IPS-11a (cell line): ENCODE measurements around the gene SPDYE11.
A peak's percentile ranks its signal among the peaks of the same experiment; 100 is the strongest.
"Not testable (repeated sequence)": the region's sequence is repeated elsewhere in the genome, so short reads cannot be mapped to it uniquely, and the experiment has no call there.

Experiments used
- H3K4me3 ChIP-seq: one replicate; pipeline ENCODE4 v1.5.1; 2013; ENCODE audit warnings: low read depth, low read length, control low read depth

SPDYE11 gene

GRCh38 chr7:73057811-73058210, at the start of gene SPDYE11:
Gene SPDYE11 (minus strand): TSS chr7:73057911. CDS start chr7:73056111, 1,800 bp downstream.
- not testable (repeated sequence) for H3K4me3 ChIP-seq

DNA sequence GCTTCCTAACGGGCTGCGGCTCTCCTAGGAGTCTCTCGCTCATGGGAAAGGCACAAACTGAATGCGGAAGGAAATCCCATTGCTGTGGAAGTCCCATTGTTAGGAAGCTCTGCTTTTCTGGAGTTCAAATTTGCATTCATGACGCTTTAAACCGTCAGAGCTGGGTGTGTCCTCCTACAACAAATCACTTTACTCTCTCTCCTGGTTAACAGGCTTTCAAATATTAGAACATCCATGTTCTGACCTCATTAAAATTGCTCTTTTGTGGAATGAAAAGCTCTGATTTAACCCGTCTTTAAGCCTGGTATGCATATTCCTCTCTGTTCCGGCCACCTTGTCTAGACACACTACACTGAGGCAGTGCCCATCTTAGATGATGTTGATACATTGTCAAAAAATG, 28.2 kb upstream of the SPDYE11 start, which contains the start of gene SPDYE9:
Gene SPDYE9, minus strand, starts transcription at position 101 of the 400 bp plus-strand sequence. CDS start 1,800 bp downstream, outside the sequence.
- H3K4me3 ChIP-seq, result not testable (repeated sequence)

DNA sequence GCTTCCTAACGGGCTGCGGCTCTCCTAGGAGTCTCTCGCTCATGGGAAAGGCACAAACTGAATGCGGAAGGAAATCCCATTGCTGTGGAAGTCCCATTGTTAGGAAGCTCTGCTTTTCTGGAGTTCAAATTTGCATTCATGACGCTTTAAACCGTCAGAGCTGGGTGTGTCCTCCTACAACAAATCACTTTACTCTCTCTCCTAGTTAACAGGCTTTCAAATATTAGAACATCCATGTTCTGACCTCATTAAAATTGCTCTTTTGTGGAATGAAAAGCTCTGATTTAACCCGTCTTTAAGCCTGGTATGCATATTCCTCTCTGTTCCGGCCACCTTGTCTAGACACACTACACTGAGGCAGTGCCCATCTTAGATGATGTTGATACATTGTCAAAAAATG, 28.0 kb downstream of the SPDYE11 start, which contains the start of gene SPDYE8:
Gene SPDYE8, minus strand, starts transcription at position 101 of the 400 bp plus-strand sequence. CDS start 1,800 bp downstream, outside the sequence.
- H3K4me3 ChIP-seq, result not testable (repeated sequence)

DNA sequence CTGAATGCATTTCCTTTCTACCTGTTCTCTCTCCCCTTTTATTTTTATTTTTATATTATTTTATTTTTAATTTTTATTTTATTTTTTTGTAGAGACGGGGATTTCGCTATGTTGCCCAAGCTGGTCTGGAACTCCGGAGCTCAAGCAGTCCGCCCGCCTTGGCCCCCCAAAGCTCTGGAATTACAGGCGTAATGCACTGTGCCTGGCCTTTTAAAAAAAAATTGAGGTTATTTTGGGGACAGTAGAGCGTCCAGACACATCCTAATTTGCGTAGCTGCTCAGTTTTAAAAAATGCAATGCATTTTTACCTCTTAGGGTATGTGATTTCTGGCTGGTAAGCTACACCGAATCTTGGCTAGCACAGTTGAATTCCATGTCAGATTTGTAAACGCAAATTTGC, 51.2 kb downstream of the SPDYE11 start:
- not testable (repeated sequence) for H3K4me3 ChIP-seq

DNA sequence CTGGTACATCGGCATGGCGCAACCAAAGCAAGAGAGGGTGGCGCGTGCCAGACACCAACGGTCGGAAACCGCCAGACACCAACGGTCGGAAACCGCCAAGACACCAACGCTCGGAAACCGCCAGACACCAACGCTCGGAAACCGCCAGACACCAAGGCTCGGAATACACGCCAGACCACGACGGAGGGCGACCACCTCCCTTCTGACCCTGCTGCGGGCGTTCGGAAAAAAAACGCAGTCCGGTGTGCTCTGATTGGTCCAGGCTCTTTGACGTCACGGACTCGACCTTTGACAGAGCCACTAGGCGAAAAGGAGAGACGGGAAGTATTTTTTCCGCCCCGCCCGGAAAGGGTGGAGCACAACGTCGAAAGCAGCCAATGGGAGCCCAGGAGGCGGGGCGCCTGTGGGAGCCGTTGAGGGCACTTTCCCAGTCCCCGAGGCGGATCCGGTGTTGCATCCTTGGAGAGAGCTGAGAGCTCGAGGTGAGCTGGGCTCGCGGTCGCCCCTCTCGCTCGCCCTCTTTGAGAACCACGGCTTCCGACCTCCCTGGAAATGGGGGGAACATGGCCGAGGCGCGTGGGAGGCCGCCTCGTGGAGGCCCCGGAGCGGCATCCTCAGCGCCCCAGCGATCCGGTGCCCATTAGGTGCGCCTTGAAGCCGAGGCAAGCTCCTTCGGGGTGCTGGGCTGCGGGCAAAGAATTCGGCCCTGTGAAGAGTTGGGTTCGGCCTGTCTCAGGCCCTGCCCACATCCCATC, 51.8 kb downstream of the SPDYE11 start:
- peak overlapping the region; percentile 51 for H3K4me3 ChIP-seq

DNA sequence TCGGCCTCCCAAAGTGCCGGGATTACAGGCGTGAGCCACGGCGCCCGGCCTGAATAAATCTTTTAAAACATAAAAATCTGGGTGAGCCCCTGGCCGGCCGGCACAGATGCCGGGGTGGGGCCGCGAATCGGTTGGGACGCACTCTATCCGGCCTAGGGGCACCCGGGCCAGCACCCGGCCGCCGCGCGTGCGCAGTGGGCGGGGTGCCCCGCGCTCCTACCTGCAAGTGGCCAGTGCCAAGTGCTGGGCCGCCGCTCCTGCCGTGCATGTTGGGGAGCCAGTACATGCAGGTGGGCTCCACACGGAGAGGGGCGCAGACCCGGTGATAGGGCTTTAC, 52.4 kb downstream of the SPDYE11 start:
- H3K4me3 ChIP-seq, result peak overlapping the region; percentile 51

DNA sequence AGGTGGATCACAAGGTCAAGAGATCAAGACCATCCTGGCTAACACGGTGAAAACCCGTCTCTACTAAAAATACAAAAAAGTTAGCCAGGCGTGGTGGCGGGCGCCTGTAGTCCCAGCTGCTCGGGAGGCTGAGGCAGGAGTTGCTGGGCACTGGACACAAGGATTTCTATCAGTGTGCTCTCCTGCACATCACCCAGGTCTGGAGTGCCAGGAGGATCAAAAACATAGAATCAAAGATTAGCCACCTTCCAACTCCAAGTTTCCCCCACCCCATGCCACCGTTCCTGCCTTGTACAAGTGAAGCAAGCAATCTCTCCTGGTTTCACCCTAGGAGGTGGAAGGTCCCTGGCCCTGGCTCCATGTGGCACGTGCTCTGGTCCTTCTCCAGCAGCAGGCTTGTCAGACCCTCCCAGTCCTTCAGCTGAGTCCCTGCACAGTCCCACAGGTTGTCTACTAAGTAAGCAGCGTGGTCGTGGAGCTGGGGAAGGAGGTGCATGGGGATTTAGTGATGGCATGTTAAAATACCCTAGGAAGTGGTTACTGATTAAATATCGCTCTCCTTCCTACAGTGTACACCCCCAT, 59.7 kb downstream of the SPDYE11 start:
- H3K4me3 ChIP-seq, result not testable (repeated sequence)
